GM12874 (cell line): ENCODE results near the gene OTUD3.

ENCODE experiments used
- TF ChIP-seq, protein P1 (sequence below): IDR thresholded peaks from 2 replicates; pipeline ENCODE4 v1.5.1; 2011; ENCODE audit warnings: low read depth, mild to moderate bottlenecking, control low read depth, low read length, moderate library complexity; ENCODE audit not compliant: insufficient read depth

The OTUD3 gene

DNA sequence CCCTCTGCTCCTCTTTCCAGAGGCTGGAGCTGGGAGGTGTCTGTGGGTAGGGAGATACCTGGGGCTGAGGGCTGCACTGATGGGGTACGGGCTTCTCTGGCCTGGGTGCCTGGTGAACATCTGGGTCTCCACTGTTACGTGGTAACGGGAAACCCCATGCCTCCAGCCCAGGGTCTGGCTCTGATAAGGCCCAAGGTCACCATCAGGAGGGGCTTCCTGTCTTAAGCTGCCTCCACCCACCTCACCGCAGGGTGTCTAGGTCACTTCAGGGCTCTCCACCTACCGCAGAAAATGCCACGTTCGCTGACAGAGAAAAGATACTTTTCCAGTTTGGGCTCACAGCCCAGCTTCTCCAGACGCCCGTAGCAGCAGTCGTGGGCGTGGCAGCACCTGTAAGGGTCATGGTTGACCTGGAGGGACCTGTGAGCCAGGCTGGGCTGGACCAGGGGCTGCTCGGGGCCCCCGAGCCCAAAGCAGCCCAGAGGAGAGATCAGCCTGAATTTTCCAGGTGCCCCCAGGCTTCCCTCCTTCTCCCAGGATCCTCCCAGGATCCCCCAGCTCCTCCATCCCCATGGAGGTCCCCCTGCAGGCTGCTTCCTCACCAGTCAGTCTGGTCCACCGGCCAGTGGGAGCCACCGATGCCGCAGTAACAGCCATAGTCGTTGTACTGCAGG lies 40.0 kb downstream of the OTUD3 start:
- TF ChIP-seq, protein P1, sequence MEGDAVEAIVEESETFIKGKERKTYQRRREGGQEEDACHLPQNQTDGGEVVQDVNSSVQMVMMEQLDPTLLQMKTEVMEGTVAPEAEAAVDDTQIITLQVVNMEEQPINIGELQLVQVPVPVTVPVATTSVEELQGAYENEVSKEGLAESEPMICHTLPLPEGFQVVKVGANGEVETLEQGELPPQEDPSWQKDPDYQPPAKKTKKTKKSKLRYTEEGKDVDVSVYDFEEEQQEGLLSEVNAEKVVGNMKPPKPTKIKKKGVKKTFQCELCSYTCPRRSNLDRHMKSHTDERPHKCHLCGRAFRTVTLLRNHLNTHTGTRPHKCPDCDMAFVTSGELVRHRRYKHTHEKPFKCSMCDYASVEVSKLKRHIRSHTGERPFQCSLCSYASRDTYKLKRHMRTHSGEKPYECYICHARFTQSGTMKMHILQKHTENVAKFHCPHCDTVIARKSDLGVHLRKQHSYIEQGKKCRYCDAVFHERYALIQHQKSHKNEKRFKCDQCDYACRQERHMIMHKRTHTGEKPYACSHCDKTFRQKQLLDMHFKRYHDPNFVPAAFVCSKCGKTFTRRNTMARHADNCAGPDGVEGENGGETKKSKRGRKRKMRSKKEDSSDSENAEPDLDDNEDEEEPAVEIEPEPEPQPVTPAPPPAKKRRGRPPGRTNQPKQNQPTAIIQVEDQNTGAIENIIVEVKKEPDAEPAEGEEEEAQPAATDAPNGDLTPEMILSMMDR, result no peak

DNA sequence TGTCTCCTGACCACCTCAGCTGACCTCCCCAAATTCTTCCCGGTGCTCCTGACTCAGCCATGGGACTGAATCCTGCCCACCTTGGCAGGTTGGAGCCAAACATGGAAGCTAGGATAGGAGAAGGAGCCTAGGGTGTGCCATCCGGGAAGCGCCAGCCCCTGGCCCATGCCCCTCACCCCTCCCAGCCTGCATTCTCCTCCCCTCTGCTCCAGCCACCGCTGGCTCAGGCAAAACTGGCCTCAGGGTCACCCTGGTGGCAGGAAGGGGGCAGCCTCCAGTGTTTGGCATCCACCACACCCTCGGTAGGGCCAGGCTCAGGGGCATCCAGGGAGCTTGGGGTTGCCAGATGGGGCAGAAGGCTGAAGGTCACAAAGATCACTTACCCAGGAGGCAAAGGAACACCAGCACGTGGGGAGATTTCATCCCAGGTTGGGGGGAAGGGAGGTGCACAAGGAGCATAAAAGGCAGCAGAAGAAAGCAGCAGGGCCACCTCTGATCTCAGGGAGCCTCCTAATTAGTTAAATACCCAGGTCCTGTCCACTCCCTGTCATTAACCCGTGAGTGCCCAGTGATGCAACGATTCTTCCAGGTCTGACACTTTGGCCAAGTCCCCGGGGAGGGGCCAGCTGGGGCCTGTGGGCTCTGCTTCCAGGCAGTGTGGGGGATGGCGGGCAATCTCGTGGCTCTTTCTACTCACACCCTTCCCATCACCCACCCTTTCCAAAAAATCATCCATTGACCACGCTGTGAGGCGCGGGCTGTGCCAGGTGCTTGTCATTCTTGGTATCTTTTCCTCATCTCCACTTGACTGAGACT lies 41.1 kb downstream of the OTUD3 start, which contains the start of gene PLA2G2E:
TSS of gene PLA2G2E (minus strand) at position 481 of the 816 bp plus-strand sequence. CDS start at position 423, 58 bp downstream.
- TF ChIP-seq, protein P1, result no peak

DNA sequence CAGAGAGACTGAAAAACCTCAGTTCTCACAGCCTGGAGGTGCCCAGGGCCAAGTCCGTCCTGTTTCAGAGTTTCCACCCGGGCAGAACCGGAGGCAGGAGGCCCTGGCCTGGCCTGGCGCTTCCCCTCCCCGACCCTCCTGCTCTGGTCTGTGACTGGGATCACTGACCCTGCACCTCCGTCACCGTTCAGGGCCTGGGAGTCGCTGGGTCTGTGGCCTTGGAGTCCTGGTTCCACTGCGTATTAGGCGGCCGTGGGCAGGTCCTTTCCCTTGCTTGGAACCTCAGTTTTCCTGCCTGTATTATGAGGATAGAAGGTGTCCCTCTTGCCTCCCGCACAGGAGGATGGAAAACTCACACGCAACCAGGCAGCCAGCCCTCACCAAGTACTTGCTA lies 41.8 kb downstream of the OTUD3 start:
- TF ChIP-seq, protein P1, result no peak

DNA sequence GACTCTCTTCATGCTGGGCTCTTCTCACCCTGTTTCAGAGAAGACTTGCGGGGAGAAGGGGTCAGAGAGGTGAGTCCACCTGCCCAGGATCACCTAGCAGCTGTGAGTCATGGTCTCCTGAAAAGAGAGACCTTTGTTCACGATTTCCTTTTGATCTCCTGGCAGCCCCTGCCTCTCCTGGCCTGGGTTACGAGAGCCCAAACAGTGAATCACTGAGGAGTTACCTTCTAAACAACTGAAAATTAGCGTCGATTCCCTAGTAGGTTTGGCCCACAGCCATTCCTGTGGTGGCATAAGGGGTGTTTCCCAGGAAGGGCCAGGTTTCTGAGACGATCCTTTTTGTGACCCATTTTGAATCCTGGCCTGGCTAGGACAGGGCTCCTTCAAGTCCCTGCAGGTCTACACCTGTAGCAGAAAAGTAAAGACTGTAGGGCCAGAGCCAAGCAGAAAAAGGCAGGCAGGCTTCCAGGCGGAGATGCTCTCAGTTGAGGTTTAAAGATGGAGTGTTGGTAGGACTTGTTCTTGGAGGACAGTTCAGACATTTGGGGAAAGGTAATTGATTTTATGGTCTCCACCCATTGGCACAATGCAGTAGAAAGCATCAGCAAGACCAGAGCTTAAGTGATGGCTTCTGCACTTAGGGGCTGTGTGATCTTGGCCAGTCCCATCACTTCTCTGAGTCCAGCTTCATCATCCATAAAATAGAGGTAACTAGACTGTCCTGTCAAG lies 43.3 kb downstream of the OTUD3 start:
- TF ChIP-seq, protein P1, result no peak

DNA sequence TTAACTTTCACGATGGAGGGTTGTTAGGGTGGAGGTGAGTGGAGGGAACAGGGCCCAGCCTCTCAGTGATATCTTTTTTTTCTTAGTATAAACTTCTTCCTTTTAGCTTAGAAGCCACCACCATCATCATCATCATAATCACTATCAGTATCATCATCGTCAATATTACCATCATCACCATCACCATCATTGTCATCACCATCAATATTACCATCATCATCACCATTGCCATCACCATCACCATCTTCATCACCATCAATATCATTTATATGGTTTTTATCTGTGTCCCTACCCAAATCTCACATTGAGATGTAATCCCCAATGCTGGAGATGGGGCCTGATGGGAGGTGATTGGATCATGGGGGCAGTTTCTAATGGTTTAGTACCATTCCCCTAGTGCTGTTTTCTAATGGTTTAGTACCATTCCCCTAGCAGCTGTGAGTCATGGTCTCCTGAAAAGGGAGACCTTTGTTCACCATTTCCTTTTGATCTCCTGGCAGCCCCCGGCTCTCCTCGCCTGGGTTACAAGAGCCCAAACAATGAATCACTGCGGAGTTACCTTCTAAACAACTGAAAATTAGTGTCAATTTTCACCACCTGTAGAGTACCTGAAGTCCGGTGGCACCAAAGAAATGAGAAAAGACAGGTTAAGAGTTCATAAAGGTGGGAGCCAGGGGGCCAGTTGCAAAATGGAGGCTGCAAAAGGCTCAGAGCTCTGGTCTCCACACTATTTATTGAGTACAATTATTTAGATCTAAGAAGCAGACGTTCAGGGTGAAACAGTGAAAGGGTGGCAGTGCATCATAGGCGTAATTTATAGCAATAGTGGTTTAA lies 44.3 kb downstream of the OTUD3 start:
- TF ChIP-seq, protein P1, result no peak

DNA sequence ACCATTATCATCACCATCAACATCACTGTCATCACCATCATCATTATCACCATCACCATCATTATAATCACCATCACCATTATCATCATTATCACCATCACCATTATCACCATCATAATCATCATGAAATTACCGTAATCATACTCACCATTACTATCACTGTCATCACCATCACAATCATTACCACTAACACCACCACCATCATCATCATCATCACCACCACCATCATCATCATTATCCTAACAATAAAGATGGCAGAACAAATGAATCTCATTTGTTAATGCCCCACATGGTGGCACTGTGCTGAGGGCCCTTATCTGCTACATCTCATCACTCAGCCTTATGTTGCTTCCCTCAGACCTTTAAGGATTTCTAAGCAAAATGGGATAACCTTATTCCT lies 50.7 kb downstream of the OTUD3 start:
- TF ChIP-seq, protein P1, result no peak
